K562 (cell line): ENCODE measurements around the gene SMNDC1. TPM values are rescaled to one million over a fixed set of nuclear protein-coding genes. Genes with fewer than 3 reads are reported as not detected.

Experiments used
- ATAC-seq: fragments of 200-7000 bp; cut with Tn5 transposase; 3 replicates; pipeline ENCODE4 v1.9.1; 2020; ENCODE audit warnings: moderate library complexity
- BruUV-seq: library from RNA; stranded (reverse); fragments of 400-500 nt; replicated peaks from 2 replicates; lab custom pipeline; 2021; lab: Mats Ljungman, UMichigan
- CTCF ChIA-PET: fragments of 300-600 bp; formaldehyde crosslinking; extraction: SDS; loops from one replicate; lab custom pipeline; 2021; ENCODE audit warnings: low intra/inter-chr PET ratio; lab: Yijun Ruan, JAX
- POLR2A ChIA-PET: fragments of 300-600, 350-650 bp; sonication (Branson Sonifier 250); formaldehyde crosslinking; extraction: SDS; loops from one replicate; lab custom pipeline; 2021; ENCODE audit warnings: antibody characterized with exemption, inconsistent platforms; lab: Yijun Ruan, JAX
- DNase-seq, 4 experiments: peaks; one replicate each; pipeline versions ENCODE4 v3.0.0 to v3.0.0-alpha.2; 2011 to 2018; ENCODE audit warnings: low spot score in 3 of 4, mixed read lengths in 3 of 4; ENCODE audit errors: extremely low read depth in 1 of 4
- FAIRE-seq: peaks from 2 replicates; lab custom pipeline; 2011; peaks lifted over from hg19 to GRCh38; lab: Jason Lieb, UNC
- H2AFZ ChIP-seq: 2 replicates; pipeline ENCODE4 v1.6.0; 2011; ENCODE audit warnings: low read depth, low read length, control low read depth, inconsistent platforms
- H3K27ac ChIP-seq: fragments of 200-600 bp; 3 replicates; pipeline ENCODE4 v1.8.0; 2011; ENCODE audit warnings: low read depth, mild to moderate bottlenecking, control low read depth, inconsistent platforms, low read length, moderate library complexity, mixed read lengths; ENCODE audit errors: extremely low read depth
- H3K27me3 ChIP-seq, 2 experiments: fragments of 300-600 bp in 1 of 2; 2 replicates in 1 of 2; 3 replicates in 1 of 2; pipeline versions ENCODE4 v1.6.0 to v1.8.0; 2011; ENCODE audit warnings: inconsistent platforms in 2 of 2, low read length in 2 of 2, mild to moderate bottlenecking in 1 of 2, mixed read lengths in 1 of 2, moderate library complexity in 1 of 2; ENCODE audit not compliant: control insufficient read depth in 2 of 2, insufficient read depth in 2 of 2
- H3K36me3 ChIP-seq: fragments of 300-600 bp; 3 replicates; pipeline ENCODE4 v1.8.0; 2011; ENCODE audit warnings: mild to moderate bottlenecking, low read length, inconsistent platforms; ENCODE audit not compliant: control insufficient read depth, insufficient read depth
- H3K4me1 ChIP-seq, 2 experiments: fragments of 200-600 bp in 1 of 2; replicated peaks in 1 of 2; 2 replicates in 1 of 2; 3 replicates in 1 of 2; pipeline versions ENCODE4 v1.5.1 to v1.8.0; 2011; ENCODE audit warnings: inconsistent platforms in 2 of 2, low read length in 2 of 2, mild to moderate bottlenecking in 1 of 2, mixed read lengths in 1 of 2, moderate library complexity in 1 of 2; ENCODE audit not compliant: control insufficient read depth in 2 of 2, insufficient read depth in 2 of 2
- H3K4me2 ChIP-seq: 2 replicates; pipeline ENCODE4 v1.6.1; 2011; ENCODE audit warnings: low read length, control low read depth, inconsistent platforms, mixed read lengths; ENCODE audit not compliant: insufficient read depth
- H3K4me3 ChIP-seq: fragments of 200-600 bp; sonication (generic), shearing (Covaris generic); 2 replicates; pipeline ENCODE4 v1.5.1; 2016; ENCODE audit warnings: control low read depth, inconsistent platforms
- H3K79me2 ChIP-seq: fragments of 200-600 bp; 3 replicates; pipeline ENCODE4 v1.8.0; 2011; ENCODE audit warnings: low read length, inconsistent platforms; ENCODE audit not compliant: control insufficient read depth, insufficient read depth
- H3K9ac ChIP-seq, 2 experiments: 2 replicates each; pipeline versions ENCODE4 v1.6.0 to v1.6.1; 2011; ENCODE audit warnings: low read depth in 2 of 2, low read length in 2 of 2, control low read depth in 1 of 2, inconsistent platforms in 1 of 2, mild to moderate bottlenecking in 1 of 2, mixed read lengths in 1 of 2; ENCODE audit not compliant: insufficient read depth in 1 of 2
- H3K9me1 ChIP-seq: one replicate; pipeline ENCODE4 v1.6.0; 2011; ENCODE audit warnings: inconsistent platforms, mild to moderate bottlenecking, low read length, moderate library complexity; ENCODE audit not compliant: control insufficient read depth, insufficient read depth
- H3K9me3 ChIP-seq: replicated peaks from 2 replicates; pipeline ENCODE4 v1.5.1; 2011; ENCODE audit warnings: low read depth, low read length, inconsistent platforms; ENCODE audit not compliant: control insufficient read depth, insufficient read depth
- H4K20me1 ChIP-seq: replicated peaks from 2 replicates; pipeline ENCODE4 v1.6.1; 2011; ENCODE audit warnings: low read length, inconsistent platforms, mixed read lengths; ENCODE audit not compliant: control insufficient read depth, insufficient read depth
- BDP1 ChIP-seq: IDR thresholded peaks from 3 replicates; pipeline ENCODE4 v1.6.1; 2011; ENCODE audit not compliant: insufficient read length, insufficient read depth
- CBX3 ChIP-seq, 2 experiments: IDR thresholded peaks; 1 replicate in 1 of 2; 2 replicates in 1 of 2; pipeline ENCODE4 v1.6.1; 2012; ENCODE audit warnings: inconsistent platforms in 2 of 2, low read length in 2 of 2, borderline replicate concordance in 1 of 2, control low read depth in 1 of 2
- GATA2 ChIP-seq: sonication (generic); formaldehyde crosslinking; IDR thresholded peaks from 2 replicates; pipeline ENCODE4 v1.4.0; 2020; ENCODE audit warnings: mild to moderate bottlenecking, missing genetic modification reagents
- HMG20A ChIP-seq: fragments of 450-650 bp; formaldehyde crosslinking; conservative IDR thresholded peaks from 2 replicates; pipeline ENCODE4 v1.4.0; 2020; ENCODE audit warnings: mild to moderate bottlenecking, mixed read lengths
- LARP7 ChIP-seq: fragments of 450-650 bp; IDR thresholded peaks from 2 replicates; pipeline ENCODE4 v1.6.1; 2016
- NFIC ChIP-seq: fragments of 450-650 bp; IDR thresholded peaks from 2 replicates; pipeline ENCODE4 v1.6.1; 2017; ENCODE audit warnings: mild to moderate bottlenecking, inconsistent platforms
- SRSF9 ChIP-seq: fragments of 200-400 bp; formaldehyde crosslinking; IDR thresholded peaks from 2 replicates; pipeline ENCODE4 v1.6.1; 2017; ENCODE audit warnings: low read depth, low read length, borderline replicate concordance
- TCF15 ChIP-seq: fragments of 250-450 bp; sonication (Bioruptor Pico); IDR thresholded peaks from 2 replicates; pipeline ENCODE4 v1.8.0; 2022; ENCODE audit warnings: moderate library complexity, mild to moderate bottlenecking, inconsistent platforms
- ZNF511 ChIP-seq: sonication (generic); formaldehyde crosslinking; IDR thresholded peaks from 2 replicates; pipeline ENCODE4 v1.8.0; 2022; ENCODE audit warnings: mild to moderate bottlenecking, missing genetic modification reagents
- WGBS: fragments of 100-300 bp; shearing (Covaris generic); methylation state at CpG from one replicate; pipeline ENCODE4 v1.1.6; 2016; ENCODE audit warnings: low coverage, mixed read lengths; ENCODE audit not compliant: insufficient coverage; ENCODE audit errors: missing lambda C conversion rate; 5-methylcytosine and 5-hydroxymethylcytosine counted together
- in situ Hi-C: fragments of 300-500 bp; cut with MboI; formaldehyde crosslinking; loops from 4 replicates; pipeline ENCODE4 v1.15.0; 2018; ENCODE audit warnings: inconsistent platforms, mixed read lengths
- intact Hi-C: fragments of 100-400 bp; cut with micrococcal nuclease; formaldehyde crosslinking; loops from 2 replicates; pipeline ENCODE4 v1.14.2; 2022
- polyA plus RNA-seq, 8 experiments: library from polyadenylated mRNA; depleted of rRNA in 4 of 8; stranded (reverse) in 5 of 8; unstranded in 3 of 8; fragments of >200 nt; fragmentation: Nextera tagmentation in 2 of 8; fragmentation: Illumina TruSeq in 1 of 8; extraction: Ambion mirVana in 2 of 8; extraction: Trizol in 1 of 8; gene quantifications; 2 replicates each; pipeline versions ENCODE4 v1.2.1 to v1.2.3, GENCODE V29; 2011 to 2014; ENCODE audit warnings: inconsistent platforms in 1 of 8, missing spikeins in 1 of 8
- total RNA-seq, 7 experiments: library from RNA; depleted of rRNA in 6 of 7; stranded (reverse); fragments of >200 nt in 6 of 7; fragmentation: Illumina TruSeq in 2 of 7; extraction: Trizol in 2 of 7; gene quantifications; 2 replicates each; pipeline versions ENCODE4 v1.2.1 to v1.2.3, GENCODE V29; 2011 to 2021; ENCODE audit warnings: low replicate concordance in 1 of 7

The SMNDC1 gene
- total and polyA plus RNA-seq, 9 of the 15 experiments (the other 6 are each of a cell fraction or from before 2014, with no cell fraction given): 6.8 to 35.8 (median 12.3) TPM

GRCh38 chr10:110310741-110311140, 6.0 kb upstream of the SMNDC1 start:
- CTCF ChIA-PET: interaction anchor here (1.8 to 2.4 kb wide), 2 partner anchors 225 to 236 kb away, joined by 10 to 13 read pairs; no protein-coding TSS in a partner anchor
- H2AFZ ChIP-seq: no peak overlapping the region
- no peaks in the 10 kb centered on the region for H4K20me1 ChIP-seq
- TF ChIP-seq SRSF9 (no peak), LARP7 (no peak), HMG20A (CRISPR knock-in tag) (no peak), TCF15 (CRISPR knock-in tag) (no peak), NFIC (no peak), BDP1 (no peak), GATA2 (no peak), ZNF511 (CRISPR knock-in tag) (no peak), CBX3 (IDR thresholded peaks at IDR 0.05; ENCODE audit: borderline replicate concordance in 1 of 2, low read length in 2 of 2) (no peak)
- BruUV-seq: no TSS peak
- intact Hi-C loops: loop anchor here (1.0 to 10.0 kb wide), 5 partner anchors 226 to 1824 kb away; no protein-coding TSS in a partner anchor
- ATAC-seq (no peak), FAIRE-seq (no peak), DNase-seq (no peak)
- POLR2A ChIA-PET: no interaction called here
- peaks cover 2 to 6% of the 10 kb centered on the region in 2 experiments; a peak in 1 of 5 replicates for H3K27me3 ChIP-seq
- peaks cover 0 to 3% of the 10 kb centered on the region in 2 experiments; a peak in 1 of 5 replicates for H3K4me1 ChIP-seq
- H3K4me2 ChIP-seq: no peak overlapping the region
- WGBS: 30% methylated on average over 3 of the region's 3 CpGs
- no peaks in the 10 kb centered on the region for H3K79me2 ChIP-seq
- H3K4me3 ChIP-seq: no peak overlapping the region
- no peak overlapping the region for H3K27ac ChIP-seq
- in situ Hi-C loops: loop anchor here (5.0 kb wide), 1 partner anchor 242 kb away; no protein-coding TSS in a partner anchor
- H3K9ac ChIP-seq: no peak overlapping the region
- no peaks in the 10 kb centered on the region for H3K9me1 ChIP-seq
- H3K36me3 ChIP-seq: no peaks in the 10 kb centered on the region
- no peaks in the 10 kb centered on the region for H3K9me3 ChIP-seq
